ENCODE measurements around the gene ACSL1.

DNA sequence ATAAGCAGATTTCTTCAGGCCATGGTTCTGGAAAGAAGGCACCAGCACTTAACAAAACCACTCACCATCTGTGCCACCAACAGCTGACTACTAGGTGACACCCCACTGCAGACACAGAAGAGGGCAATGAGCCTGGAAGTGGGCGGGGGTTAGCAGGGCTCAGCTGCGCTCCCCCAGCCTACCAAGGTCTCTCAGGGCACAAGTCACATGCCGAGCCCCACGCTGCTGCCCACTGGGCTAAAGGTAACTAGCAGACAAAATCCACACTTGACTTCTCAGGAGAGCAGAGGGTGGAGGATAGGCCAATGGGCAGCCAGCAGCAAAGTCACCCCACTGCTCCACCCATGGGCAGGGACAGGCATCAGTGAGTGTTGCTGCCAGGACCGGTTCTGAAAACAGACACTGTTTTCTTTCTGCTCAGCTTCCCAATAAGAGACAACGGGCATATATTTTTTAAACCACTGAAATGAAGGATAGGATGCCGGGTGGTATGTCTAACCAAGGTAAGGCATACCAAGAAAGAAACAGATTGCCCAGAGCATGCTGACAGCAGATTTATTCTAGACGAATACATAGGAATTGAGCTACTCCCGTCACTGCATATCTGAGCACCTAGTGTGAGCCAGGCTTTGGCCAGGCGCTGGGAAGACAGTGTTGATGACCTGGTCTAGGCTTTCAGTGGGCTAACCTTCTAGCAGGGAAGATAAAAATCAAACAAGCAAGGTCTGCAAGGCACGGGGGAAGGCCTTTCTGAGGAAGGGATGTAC is 20.1 kb downstream of the ACSL1 start:
- TF ChIP-seq, protein P1, sequence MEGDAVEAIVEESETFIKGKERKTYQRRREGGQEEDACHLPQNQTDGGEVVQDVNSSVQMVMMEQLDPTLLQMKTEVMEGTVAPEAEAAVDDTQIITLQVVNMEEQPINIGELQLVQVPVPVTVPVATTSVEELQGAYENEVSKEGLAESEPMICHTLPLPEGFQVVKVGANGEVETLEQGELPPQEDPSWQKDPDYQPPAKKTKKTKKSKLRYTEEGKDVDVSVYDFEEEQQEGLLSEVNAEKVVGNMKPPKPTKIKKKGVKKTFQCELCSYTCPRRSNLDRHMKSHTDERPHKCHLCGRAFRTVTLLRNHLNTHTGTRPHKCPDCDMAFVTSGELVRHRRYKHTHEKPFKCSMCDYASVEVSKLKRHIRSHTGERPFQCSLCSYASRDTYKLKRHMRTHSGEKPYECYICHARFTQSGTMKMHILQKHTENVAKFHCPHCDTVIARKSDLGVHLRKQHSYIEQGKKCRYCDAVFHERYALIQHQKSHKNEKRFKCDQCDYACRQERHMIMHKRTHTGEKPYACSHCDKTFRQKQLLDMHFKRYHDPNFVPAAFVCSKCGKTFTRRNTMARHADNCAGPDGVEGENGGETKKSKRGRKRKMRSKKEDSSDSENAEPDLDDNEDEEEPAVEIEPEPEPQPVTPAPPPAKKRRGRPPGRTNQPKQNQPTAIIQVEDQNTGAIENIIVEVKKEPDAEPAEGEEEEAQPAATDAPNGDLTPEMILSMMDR (IDR thresholded peaks at IDR 0.05), result no peak
- TF ChIP-seq POLR2AphosphoS5 (IDR thresholded peaks at IDR 0.05) (no peak), POLR2A (IDR thresholded peaks at IDR 0.05) (no peak)
